HepG2 (cell line): ENCODE data around the gene MFNG. TPM values are rescaled to one million over a fixed set of nuclear protein-coding genes. Genes with fewer than 3 reads are reported as not detected.

ENCODE experiments used
- ATAC-seq: fragments of 200-7000 bp; cut with Tn5 transposase; 3 replicates; pipeline ENCODE4 v1.9.1; 2020; ENCODE audit warnings: mild to moderate bottlenecking, moderate library complexity
- BruUV-seq: library from RNA; stranded (reverse); fragments of 400-500 nt; replicated peaks from 2 replicates; lab custom pipeline; 2021; lab: Mats Ljungman, UMichigan
- CTCF ChIA-PET: fragments of 300-600 bp; formaldehyde crosslinking; extraction: SDS; loops from one replicate; lab custom pipeline; 2021; ENCODE audit warnings: low total read pairs, inconsistent platforms, low intra/inter-chr PET ratio; lab: Yijun Ruan, JAX
- POLR2A ChIA-PET: fragments of 350-600 bp; sonication (Branson Sonifier 250); formaldehyde crosslinking; loops from one replicate; lab custom pipeline; 2020; ENCODE audit warnings: antibody characterized with exemption, inconsistent platforms; lab: Yijun Ruan, JAX
- DNase-seq: peaks from one replicate; pipeline ENCODE4 v3.0.0-alpha.2; 2015; ENCODE audit warnings: low spot score
- FAIRE-seq: peaks from 3 replicates; lab custom pipeline; 2011; peaks lifted over from hg19 to GRCh38; lab: Jason Lieb, UNC
- H2AFZ ChIP-seq: one replicate; pipeline ENCODE4 v1.6.1; 2011; ENCODE audit warnings: low read length, inconsistent platforms
- H3K27ac ChIP-seq: fragments of 300-600 bp; 3 replicates; pipeline ENCODE4 v1.8.0; 2011; ENCODE audit warnings: mixed run types, mild to moderate bottlenecking, mixed read lengths, low read length, inconsistent platforms; ENCODE audit not compliant: insufficient read depth; ENCODE audit errors: extremely low read length
- H3K27me3 ChIP-seq, 2 experiments: fragments of 200-600 bp in 1 of 2; 2 replicates in 1 of 2; 3 replicates in 1 of 2; pipeline versions ENCODE4 v1.6.0 to v1.8.0; 2011; ENCODE audit warnings: low read length in 2 of 2, mild to moderate bottlenecking in 2 of 2, moderate library complexity in 2 of 2, inconsistent platforms in 1 of 2; ENCODE audit not compliant: insufficient read depth in 2 of 2, control insufficient read depth in 1 of 2
- H3K36me3 ChIP-seq, 2 experiments: fragments of 200-600 bp in 1 of 2; replicated peaks in 1 of 2; 2 replicates in 1 of 2; 3 replicates in 1 of 2; pipeline versions ENCODE4 v1.5.1 to v1.8.0; 2011; ENCODE audit warnings: low read length in 2 of 2, inconsistent platforms in 1 of 2; ENCODE audit not compliant: insufficient read depth in 2 of 2, control insufficient read depth in 1 of 2
- H3K4me1 ChIP-seq: 2 replicates; pipeline ENCODE4 v1.5.1; 2012; ENCODE audit warnings: low read length, inconsistent platforms; ENCODE audit not compliant: insufficient read depth
- H3K4me2 ChIP-seq: 2 replicates; pipeline ENCODE4 v1.6.0; 2011; ENCODE audit warnings: low read depth, low read length, inconsistent platforms
- H3K4me3 ChIP-seq, 3 experiments: fragments of 200-600 bp in 1 of 3; sonication (generic), shearing (Covaris generic) in 1 of 3; replicated peaks in 1 of 3; 2 replicates each; pipeline ENCODE4 v1.5.1; 2011 to 2016; ENCODE audit warnings: low read length in 3 of 3, inconsistent platforms in 2 of 3, low read depth in 2 of 3, mild to moderate bottlenecking in 2 of 3, control low read depth in 1 of 3, mixed read lengths in 1 of 3; ENCODE audit not compliant: insufficient read depth in 1 of 3
- H3K79me2 ChIP-seq: one replicate; pipeline ENCODE4 v1.6.1; 2011; ENCODE audit warnings: low read length, inconsistent platforms; ENCODE audit not compliant: insufficient read depth
- H3K9ac ChIP-seq: 2 replicates; pipeline ENCODE4 v1.6.0; 2011; ENCODE audit warnings: mild to moderate bottlenecking, low read depth, low read length, inconsistent platforms; ENCODE audit not compliant: insufficient read depth
- H3K9me3 ChIP-seq: 2 replicates; pipeline ENCODE4 v1.5.1; 2012; ENCODE audit warnings: mild to moderate bottlenecking, low read length
- H4K20me1 ChIP-seq: 2 replicates; pipeline ENCODE4 v1.6.0; 2011; ENCODE audit warnings: inconsistent platforms, mild to moderate bottlenecking, low read length, moderate library complexity; ENCODE audit not compliant: insufficient read depth
- RBFOX2 ChIP-seq: fragments of 200-400 bp; formaldehyde crosslinking; IDR thresholded peaks from 2 replicates; pipeline ENCODE4 v1.6.1; 2017; ENCODE audit warnings: low read depth, mild to moderate bottlenecking, low read length
- ZNF629 ChIP-seq: sonication (generic); formaldehyde crosslinking; conservative IDR thresholded peaks from 2 replicates; pipeline ENCODE4 v1.5.0; 2020; ENCODE audit warnings: missing genetic modification reagents
- ZNF652 ChIP-seq: IDR thresholded peaks from 2 replicates; pipeline ENCODE4 v1.6.1; 2016; ENCODE audit warnings: low read depth, borderline replicate concordance
- WGBS: methylation state at CpG from one replicate; pipeline ENCODE4 v1.1.6; 2017; ENCODE audit warnings: low lambda C conversion rate; 5-methylcytosine and 5-hydroxymethylcytosine counted together
- in situ Hi-C: cut with HindIII; loops from 2 replicates; pipeline ENCODE4 v1.10.0; 2017; ENCODE audit warnings: low pct_unique_long_range_greater_than_20kb; ENCODE audit not compliant: extremely low pct_ligation_motif_present
- intact Hi-C: fragments of 100-400 bp; cut with micrococcal nuclease; formaldehyde crosslinking; loops from one replicate; pipeline ENCODE4 v1.10.0; 2022; ENCODE audit not compliant: unreplicated experiment
- polyA plus RNA-seq, 8 experiments: library from polyadenylated mRNA; depleted of rRNA in 3 of 8; stranded (reverse) in 7 of 8; unstranded in 1 of 8; fragments of >200 nt; fragmentation: Illumina TruSeq in 4 of 8; extraction: Trizol in 4 of 8; gene quantifications; 2 replicates each; pipeline versions ENCODE4 v1.2.1 to v1.2.3, GENCODE V29; 2011 to 2016; ENCODE audit warnings: low read depth in 4 of 8, missing spikeins in 1 of 8, mixed read lengths in 1 of 8; ENCODE audit not compliant: insufficient read depth in 1 of 8
- total RNA-seq, 5 experiments: library from RNA; depleted of rRNA; stranded (reverse); fragments of >200 nt; fragmentation: Illumina TruSeq; extraction: Trizol; gene quantifications; 2 replicates each; pipeline ENCODE4 v1.2.3, GENCODE V29; 2016; ENCODE audit warnings: low read depth in 1 of 5
- TF ChIP-seq, protein P1 (sequence below): sonication (generic); formaldehyde crosslinking; IDR thresholded peaks from 2 replicates; pipeline ENCODE4 v1.4.0; 2020; ENCODE audit warnings: mild to moderate bottlenecking, missing genetic modification reagents
- TF ChIP-seq, protein P2 (sequence below): sonication (generic); formaldehyde crosslinking; IDR thresholded peaks from 2 replicates; pipeline ENCODE4 v1.8.1; 2022; ENCODE audit warnings: low read depth, mild to moderate bottlenecking, missing genetic modification reagents

Gene MFNG
- total and polyA plus RNA-seq, 2 of the 13 experiments (the other 11 are each of a cell fraction or from before 2014, with no cell fraction given): 1.0 to 11.7 TPM

DNA sequence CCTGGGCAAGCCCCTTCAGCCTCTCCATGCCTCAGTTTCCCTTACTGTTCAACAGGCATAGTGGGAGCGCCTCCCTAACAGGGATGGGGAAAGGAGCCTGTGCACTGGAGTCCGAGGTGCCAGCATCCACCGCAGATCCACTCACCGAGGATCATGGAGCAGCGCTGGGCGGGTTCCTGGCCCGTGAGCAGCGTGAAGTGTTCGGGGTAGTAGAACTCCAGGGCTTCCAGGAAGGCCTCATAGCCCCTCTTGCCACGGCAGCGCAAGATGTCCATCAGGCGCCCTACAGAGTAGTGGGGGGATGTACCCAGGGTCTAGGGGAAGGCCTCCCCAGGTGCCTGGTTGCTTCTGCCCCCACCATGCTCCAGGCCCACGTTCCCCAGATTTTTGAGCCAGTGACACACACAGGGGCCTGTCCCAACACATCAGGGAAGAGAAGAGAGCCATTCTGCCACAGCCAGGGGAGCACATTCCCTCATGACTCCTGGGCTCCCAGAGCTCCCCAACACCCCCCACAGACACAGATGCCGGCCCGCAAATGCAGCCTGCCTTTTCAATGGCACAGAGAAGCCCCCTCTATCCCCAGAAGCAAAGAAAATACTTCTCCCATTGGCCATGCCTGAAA lies 31.8 kb upstream of the MFNG start (continued):
- TF ChIP-seq, protein P1, sequence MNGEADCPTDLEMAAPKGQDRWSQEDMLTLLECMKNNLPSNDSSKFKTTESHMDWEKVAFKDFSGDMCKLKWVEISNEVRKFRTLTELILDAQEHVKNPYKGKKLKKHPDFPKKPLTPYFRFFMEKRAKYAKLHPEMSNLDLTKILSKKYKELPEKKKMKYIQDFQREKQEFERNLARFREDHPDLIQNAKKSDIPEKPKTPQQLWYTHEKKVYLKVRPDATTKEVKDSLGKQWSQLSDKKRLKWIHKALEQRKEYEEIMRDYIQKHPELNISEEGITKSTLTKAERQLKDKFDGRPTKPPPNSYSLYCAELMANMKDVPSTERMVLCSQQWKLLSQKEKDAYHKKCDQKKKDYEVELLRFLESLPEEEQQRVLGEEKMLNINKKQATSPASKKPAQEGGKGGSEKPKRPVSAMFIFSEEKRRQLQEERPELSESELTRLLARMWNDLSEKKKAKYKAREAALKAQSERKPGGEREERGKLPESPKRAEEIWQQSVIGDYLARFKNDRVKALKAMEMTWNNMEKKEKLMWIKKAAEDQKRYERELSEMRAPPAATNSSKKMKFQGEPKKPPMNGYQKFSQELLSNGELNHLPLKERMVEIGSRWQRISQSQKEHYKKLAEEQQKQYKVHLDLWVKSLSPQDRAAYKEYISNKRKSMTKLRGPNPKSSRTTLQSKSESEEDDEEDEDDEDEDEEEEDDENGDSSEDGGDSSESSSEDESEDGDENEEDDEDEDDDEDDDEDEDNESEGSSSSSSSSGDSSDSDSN: no peak
- TF ChIP-seq, protein P2, sequence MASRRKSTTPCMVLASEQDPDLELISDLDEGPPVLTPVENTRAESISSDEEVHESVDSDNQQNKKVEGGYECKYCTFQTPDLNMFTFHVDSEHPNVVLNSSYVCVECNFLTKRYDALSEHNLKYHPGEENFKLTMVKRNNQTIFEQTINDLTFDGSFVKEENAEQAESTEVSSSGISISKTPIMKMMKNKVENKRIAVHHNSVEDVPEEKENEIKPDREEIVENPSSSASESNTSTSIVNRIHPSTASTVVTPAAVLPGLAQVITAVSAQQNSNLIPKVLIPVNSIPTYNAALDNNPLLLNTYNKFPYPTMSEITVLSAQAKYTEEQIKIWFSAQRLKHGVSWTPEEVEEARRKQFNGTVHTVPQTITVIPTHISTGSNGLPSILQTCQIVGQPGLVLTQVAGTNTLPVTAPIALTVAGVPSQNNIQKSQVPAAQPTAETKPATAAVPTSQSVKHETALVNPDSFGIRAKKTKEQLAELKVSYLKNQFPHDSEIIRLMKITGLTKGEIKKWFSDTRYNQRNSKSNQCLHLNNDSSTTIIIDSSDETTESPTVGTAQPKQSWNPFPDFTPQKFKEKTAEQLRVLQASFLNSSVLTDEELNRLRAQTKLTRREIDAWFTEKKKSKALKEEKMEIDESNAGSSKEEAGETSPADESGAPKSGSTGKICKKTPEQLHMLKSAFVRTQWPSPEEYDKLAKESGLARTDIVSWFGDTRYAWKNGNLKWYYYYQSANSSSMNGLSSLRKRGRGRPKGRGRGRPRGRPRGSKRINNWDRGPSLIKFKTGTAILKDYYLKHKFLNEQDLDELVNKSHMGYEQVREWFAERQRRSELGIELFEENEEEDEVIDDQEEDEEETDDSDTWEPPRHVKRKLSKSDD (CRISPR knock-in tag): 0 out of 2 replicates have a peak, but pooled peaks have one; percentile 31
- TF ChIP-seq, all 625 proteins: peak for 8

DNA sequence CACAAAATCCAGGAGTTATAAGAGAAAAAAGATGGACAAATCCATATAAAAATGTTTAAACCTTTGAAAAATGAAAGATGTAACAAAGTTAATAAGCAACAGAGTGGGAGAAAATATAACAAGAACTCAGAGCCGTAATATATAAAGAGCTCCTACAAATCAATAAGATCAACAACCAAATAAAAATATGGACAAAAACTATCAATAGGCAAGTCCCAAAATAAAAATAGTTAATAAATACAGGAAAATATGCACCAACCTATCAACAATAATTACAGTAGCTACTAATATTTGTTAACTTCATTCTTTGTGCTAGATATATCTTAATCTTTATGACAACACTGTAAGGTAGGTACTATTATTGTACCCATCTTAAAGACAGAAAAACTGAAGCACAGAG lies 30.3 kb upstream of the MFNG start:
- ATAC-seq: no peak
- H3K27me3 ChIP-seq: no peaks in the 10 kb centered on the region; a peak in 1 of 5 replicates
- BruUV-seq: TSS peak; percentile 32
- CTCF ChIA-PET: no interaction called here
- H3K4me1 ChIP-seq: peaks cover 88% of the 10 kb centered on the region
- peaks cover 9% of the 10 kb centered on the region; the same call in 1 of the 2 replicates for H4K20me1 ChIP-seq
- H3K4me2 ChIP-seq: peak overlapping the region; percentile 67
- peak overlapping the region in 2 of 3 experiments; percentile 25 to 89; a peak in 2 of 6 replicates for H3K4me3 ChIP-seq
- POLR2A ChIA-PET: no interaction called here
- no peak for DNase-seq
- H2AFZ ChIP-seq: no peak overlapping the region
- H3K9ac ChIP-seq: no peak overlapping the region; the same call in 1 of the 2 replicates
- 82% methylated on average over 1 of the region's 1 CpG for WGBS
- peaks cover 6 to 28% of the 10 kb centered on the region in 2 experiments for H3K36me3 ChIP-seq
- no peak overlapping the region for H3K27ac ChIP-seq
- H3K9me3 ChIP-seq: no peaks in the 10 kb centered on the region
- H3K79me2 ChIP-seq: peaks cover 54% of the 10 kb centered on the region
- TF ChIP-seq ZNF652 (CRISPR knock-in tag) (no peak), RBFOX2 (peak; percentile 2; the same call in 1 of the 2 replicates), ZNF629 (CRISPR knock-in tag) (peak; percentile 86)
- intact Hi-C loops (no loop called here), in situ Hi-C loops (no loop called here)
- FAIRE-seq: no peak
